Cardiac fibroblast (primary cell): ENCODE data around the gene ZNF101.

ENCODE experiments used
- DNase-seq, 2 donors: peaks; one replicate each; pipeline versions ENCODE4 v3.0.0 to v3.0.0-alpha.2; 2010; ENCODE audit warnings: low read depth in 2 of 2
- H3K4me3 ChIP-seq, 2 donors: replicated peaks in 1 of 2; 1 replicate in 1 of 2; 2 replicates in 1 of 2; pipeline ENCODE4 v1.5.1; 2011; ENCODE audit warnings: low read depth in 2 of 2, low read length in 2 of 2, mild to moderate bottlenecking in 2 of 2, moderate library complexity in 1 of 2
- CTCF ChIP-seq: IDR thresholded peaks from one replicate; pipeline ENCODE4 v1.5.1; 2011; ENCODE audit warnings: low read depth, mild to moderate bottlenecking, low read length, inconsistent platforms

The ZNF101 gene

GRCh38 chr19:19633711-19634515 lies 34.7 kb upstream of the ZNF101 start:
- DNase-seq: no peak
- no peak overlapping the region for H3K4me3 ChIP-seq
- TF ChIP-seq CTCF: no peak

GRCh38 chr19:19634516-19635312 lies 33.9 kb upstream of the ZNF101 start:
- no peak for DNase-seq
- TF ChIP-seq CTCF: no peak
- no peak overlapping the region for H3K4me3 ChIP-seq

GRCh38 chr19:19635313-19635702 lies 33.3 kb upstream of the ZNF101 start:
- H3K4me3 ChIP-seq: no peak overlapping the region
- DNase-seq: no peak
- no peak for TF ChIP-seq CTCF

- TF ChIP-seq CTCF: no peak
- H3K4me3 ChIP-seq: no peak overlapping the region
- no peak for DNase-seq
Observed at GRCh38 chr19:19636573-19637185, 32.0 kb upstream of the ZNF101 start.

GRCh38 chr19:19637186-19637522 lies 31.5 kb upstream of the ZNF101 start:
- no peak overlapping the region for H3K4me3 ChIP-seq
- TF ChIP-seq CTCF: no peak
- no peak for DNase-seq

- H3K4me3 ChIP-seq: no peak overlapping the region
- DNase-seq: no peak
- no peak for TF ChIP-seq CTCF
Observed at GRCh38 chr19:19637523-19638251, 31.0 kb upstream of the ZNF101 start.
